ENCODE results near the gene KCNG2. TPM values are rescaled to one million over a fixed set of nuclear protein-coding genes. Genes with fewer than 3 reads are reported as not detected.
"Not testable (repeated sequence)": the region's sequence is repeated elsewhere in the genome, so short reads cannot be mapped to it uniquely, and the experiment has no call there.

The KCNG2 gene
- total RNA-seq, 1 experiment from 2014 or later = 8.6 TPM

DNA sequence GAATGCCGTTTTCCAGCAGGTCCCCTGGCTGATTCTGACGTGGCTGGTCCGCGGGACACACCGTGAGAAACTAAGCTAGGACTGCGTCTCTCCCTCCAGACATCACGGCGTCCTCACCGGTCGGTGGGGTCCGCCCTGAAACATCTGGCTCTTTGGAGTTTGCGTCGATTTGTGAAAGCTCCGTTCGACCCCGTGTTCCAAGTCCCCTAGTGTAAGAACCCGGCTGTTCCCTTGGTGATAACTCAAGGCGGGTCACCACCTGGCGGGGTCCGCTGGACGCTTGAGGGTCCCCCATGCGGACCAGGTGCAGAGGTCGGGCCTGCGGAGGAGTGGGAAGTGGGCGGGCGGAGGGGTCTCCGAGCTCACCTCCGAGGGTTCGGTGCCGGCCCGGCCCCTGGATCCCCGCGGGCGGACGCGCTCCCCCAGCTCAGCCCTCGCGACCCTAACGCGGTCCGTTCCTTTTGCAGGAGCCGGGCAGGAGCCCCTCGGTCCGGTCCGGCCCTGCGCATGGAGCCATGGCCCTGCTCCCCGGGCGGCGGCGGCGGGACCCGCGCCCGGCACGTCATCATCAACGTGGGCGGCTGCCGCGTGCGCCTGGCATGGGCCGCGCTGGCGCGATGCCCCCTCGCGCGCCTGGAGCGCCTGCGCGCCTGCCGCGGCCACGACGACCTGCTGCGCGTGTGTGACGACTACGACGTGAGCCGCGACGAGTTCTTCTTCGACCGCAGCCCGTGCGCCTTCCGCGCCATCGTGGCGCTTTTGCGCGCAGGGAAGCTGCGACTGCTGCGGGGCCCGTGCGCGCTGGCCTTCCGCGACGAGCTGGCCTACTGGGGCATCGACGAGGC, 65.6 kb downstream of the KCNG2 start:
- in situ Hi-C loops (cut with HindIII; ENCODE audit: low sequenced_read_pairs) = no loop called here
- no peak for DNase-seq (ENCODE audit: low spot score)

DNA sequence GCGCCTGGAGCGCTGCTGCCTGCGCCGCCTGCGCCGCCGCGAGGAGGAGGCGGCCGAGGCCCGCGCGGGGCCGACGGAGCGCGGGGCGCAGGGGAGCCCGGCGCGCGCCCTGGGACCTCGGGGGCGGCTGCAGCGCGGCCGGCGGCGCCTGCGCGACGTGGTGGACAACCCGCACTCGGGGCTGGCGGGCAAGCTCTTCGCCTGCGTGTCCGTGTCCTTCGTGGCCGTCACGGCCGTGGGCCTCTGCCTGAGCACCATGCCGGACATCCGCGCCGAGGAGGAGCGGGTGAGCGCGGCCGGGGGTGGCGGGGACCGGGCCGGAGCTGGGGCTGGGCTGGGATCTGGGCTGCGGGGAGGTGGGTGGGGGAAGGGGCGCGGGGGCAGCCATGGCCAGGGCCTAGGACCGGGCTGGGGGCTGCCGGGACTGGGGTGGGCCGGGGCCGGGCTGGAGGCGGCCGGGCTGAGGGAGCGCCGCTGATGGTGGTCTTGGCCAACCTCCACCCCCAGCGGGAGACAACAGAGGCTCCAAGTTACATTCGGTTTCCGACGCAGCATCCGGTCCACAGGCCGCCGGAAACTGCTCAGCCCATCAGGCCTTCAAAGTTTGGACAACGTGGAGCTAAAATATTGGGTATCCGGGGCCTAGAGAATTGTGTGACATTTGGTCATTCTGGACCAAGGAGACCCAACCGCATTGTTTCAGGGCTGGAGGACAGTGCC, 66.4 kb downstream of the KCNG2 start:
- no peak for DNase-seq (ENCODE audit: low spot score)
- in situ Hi-C loops (cut with HindIII; ENCODE audit: low sequenced_read_pairs) = no loop called here

DNA sequence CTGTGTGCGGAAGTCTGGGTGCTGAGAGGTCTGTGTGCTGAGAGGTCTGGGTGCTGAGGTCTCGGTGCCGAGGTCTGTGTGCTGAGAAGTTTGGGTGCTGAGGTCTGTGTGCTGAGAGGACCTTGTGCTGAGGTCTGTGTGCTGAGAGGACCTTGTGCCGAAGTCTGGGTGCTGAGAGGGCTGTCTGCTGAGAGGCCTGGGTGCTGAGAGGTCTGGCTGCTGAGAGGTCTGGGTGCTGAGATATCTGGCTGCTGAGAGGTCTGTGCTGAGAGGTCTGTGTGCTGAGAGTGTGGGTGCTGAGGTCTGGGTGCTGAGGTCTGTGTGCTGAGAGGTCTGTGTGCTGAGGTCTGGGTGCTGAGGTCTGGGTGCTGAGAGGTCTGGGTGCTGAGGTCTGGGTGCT, 67.2 kb downstream of the KCNG2 start:
- DNase-seq (ENCODE audit: low spot score); in situ Hi-C loops (cut with HindIII; ENCODE audit: low sequenced_read_pairs): not testable (repeated sequence)

DNA sequence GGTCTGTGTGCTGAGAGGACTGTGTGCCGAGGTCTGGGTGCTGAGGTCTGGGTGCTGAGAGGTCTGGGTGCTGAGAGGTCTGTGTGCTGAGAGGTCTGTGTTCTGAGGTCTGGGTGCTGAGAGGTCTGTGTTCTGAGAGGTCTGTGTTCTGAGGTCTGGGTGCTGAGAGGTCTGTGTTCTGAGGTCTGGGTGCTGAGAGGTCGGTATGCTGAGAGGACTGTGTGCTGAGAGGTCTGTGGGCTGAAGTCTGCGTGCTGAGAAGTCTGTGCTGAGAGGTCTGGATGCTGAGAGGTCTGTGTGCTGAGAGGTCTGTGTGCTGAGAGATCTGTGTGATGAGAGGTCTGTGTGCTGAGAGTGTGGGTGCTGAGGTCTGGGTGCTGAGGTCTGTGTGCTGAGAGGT, 68.2 kb downstream of the KCNG2 start:
- DNase-seq (ENCODE audit: low spot score); in situ Hi-C loops (cut with HindIII; ENCODE audit: low sequenced_read_pairs): not testable (repeated sequence)

DNA sequence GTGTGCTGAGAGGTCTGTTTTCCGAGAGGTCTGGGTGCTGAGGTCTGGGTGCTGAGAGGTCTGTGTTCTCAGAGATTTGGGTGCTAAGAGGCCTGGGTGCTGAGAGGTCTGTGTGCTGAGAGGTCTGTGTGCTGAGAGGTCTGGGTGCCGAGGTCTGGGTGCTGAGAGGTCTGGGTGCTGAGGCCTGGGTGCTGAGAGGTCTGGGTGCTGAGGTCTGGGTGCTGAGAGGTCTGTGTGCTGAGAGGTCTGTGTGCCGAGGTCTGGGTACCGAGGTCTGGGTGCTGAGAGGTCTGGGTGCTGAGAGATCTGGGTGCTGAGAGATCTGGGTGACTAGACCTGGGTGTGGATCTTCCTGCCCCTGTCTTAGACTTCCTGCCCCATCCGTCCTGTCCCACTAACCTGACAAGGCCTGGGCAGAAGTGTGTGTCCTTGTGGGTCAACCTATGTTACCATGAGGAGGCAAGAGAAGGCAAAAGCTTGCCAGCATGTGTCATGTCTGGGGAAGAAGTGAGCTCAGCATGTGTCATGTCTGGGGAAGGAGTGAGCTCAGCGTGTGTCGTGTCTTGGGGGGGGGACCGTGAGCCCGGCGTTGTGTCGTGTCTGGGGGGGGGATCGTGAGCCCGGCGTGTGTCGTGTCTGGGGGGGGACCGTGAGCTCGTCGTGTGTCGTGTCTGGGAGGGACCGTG, 69.3 kb downstream of the KCNG2 start:
- no peak for DNase-seq (ENCODE audit: low spot score)
- in situ Hi-C loops (cut with HindIII; ENCODE audit: low sequenced_read_pairs) = no loop called here

DNA sequence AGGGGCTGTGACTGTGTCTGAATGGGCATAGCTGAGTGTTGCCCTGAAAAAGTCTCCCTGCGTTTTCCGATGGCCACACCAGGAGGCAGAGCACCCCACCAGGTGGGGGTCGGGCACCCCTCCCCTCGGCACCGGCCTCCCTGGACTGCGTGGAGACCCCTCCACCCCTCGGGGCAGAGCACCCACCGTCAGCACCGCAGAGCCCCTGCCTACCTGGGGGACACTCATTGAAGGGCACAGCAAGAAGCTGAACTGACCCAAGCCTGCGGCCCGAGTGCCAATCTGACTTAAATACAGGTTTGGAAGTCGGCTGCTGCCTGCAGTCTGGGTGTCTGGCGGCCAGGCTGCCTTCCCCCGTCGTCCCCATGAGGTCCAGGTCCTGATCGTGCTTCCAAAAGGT, 69.9 kb downstream of the KCNG2 start:
- in situ Hi-C loops (cut with HindIII; ENCODE audit: low sequenced_read_pairs) = no loop called here
- no peak for DNase-seq (ENCODE audit: low spot score)

DNA sequence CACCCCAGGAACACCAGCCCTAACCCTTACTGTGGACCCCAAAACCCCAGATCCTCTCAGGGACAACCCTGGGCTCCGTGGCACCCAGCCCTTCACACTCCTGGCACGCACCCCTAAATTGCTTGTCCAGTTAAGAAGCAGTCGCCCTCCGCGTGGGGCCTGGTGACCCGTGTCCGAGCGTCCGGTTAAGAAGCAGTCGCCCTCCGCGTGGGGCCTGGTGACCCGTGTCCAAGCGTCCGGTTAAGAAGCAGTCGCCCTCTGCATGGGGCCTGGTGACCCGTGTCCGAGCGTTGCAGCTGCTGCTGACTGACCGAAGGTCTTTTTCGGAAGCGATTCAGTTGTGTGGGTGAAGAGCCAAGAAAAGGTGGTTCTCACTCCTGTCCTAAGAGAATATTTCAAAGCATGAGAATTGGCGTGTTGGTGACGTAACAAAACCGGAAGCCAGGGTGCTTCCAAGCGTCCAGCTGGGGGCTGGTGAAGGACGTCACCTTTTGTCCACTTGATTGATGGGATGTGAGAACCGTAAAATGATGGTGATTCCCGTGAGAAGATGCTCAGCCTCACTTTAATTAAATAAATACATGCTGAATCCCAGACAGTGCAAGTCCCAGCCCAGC, 70.5 kb downstream of the KCNG2 start:
- no peak for DNase-seq (ENCODE audit: low spot score)
- in situ Hi-C loops (cut with HindIII; ENCODE audit: low sequenced_read_pairs) = no loop called here

DNA sequence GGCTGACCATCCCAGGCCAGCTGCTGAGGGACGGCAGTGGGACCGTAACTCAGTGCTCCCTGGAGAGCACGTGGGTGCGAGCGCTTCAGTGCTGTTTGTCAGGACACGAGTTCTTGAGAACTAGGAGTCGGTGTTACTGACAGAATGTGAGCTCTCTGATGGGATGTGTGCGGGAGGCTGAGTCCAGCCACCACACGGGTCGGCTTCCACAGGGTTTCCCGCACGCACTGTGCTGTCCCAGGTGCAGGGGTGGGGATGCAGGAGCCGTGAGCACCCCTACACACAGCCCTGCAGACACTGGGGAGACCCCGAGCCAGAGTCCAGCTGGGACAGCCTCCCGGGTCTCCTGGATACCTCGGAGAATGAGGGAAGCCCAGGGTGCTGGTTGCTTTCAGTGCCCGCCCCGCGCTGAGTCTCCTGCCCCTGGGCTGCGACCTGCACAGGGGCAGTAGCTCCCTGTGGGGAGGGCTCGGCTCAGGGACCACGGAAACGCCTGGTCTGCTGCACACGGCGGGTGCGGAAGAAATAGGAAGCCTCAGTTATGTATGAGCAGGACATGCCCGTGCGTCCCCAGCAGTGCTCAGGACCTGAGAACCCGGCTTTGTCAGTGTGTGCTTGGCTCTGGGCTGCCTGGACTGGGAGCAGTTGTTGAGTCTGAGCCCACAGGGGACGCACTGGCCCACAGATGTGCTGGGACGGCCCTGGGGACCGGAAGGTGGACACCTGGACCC, 71.2 kb downstream of the KCNG2 start:
- no peak for DNase-seq (ENCODE audit: low spot score)
- in situ Hi-C loops (cut with HindIII; ENCODE audit: low sequenced_read_pairs) = no loop called here

DNA sequence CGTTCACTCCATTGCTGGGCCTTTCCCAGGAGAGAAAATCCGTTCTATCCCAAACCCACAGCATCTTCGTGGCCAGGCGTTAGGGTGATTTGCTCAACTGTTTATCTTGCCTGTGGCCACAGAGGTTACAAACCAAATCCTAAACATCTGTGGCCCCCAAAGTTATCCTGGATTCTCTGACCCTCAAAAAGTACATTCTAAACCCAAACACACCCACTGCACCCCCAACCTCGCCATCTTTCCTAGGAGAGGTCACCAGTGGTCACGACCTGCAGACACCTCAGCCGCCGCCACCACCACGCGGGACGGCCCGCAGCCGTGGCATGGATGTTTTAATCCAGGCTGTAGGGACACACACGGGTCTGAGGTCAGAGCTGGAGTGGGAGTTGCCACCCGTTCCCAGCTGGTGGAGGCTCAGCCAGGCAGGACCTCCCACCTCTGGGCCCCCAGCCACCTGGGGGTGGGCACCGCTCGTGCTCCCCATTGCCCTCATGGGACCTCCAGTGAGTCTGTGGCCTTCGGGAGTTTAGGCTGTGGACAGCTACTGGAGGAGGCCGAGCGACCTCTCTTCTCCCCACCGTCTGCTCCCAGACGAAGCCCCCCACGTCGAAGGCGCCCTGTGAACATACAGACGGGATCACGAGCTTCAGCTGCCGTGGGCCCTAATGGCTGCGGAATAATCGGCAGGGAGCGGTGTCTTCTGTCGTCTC, 72.0 kb downstream of the KCNG2 start:
- DNase-seq (ENCODE audit: low spot score) = no peak
- in situ Hi-C loops (cut with HindIII; ENCODE audit: low sequenced_read_pairs) = no loop called here

DNA sequence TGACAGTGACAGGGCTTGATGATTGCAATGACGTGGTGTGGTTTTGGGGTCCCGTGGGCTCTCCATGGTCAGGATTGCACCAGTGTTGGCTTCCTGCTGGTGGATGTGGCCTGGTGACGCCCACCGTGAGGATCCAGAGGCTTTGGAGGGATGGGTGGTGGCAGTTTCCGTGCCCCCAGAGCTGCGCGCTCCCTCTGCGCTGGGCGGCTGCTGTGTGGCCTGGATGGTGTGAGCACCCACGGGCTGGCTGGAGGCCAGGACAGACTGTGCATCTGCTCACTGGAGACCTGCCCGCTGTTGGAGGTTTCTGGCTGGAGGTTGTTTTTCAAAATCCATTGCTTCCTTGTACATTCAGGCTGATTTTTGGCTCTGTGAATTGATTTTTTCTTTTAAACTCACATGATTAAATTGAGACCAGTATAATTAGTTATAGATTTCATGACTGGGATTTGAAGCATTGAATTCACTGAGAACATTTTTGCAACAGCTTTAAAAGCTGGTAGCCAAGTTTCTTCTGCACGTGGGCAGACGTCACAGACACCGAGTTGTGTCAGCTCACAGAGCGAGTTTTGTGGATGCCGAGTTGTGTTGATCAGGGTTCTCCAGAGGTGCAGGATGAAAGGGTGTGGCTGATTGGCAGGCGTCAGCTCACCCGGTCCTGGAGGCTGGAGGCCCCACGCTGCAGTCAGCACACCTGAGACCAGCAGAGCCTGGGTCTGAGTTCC, 72.7 kb downstream of the KCNG2 start:
- in situ Hi-C loops (cut with HindIII; ENCODE audit: low sequenced_read_pairs) = no loop called here
- DNase-seq (ENCODE audit: low spot score) = no peak

DNA sequence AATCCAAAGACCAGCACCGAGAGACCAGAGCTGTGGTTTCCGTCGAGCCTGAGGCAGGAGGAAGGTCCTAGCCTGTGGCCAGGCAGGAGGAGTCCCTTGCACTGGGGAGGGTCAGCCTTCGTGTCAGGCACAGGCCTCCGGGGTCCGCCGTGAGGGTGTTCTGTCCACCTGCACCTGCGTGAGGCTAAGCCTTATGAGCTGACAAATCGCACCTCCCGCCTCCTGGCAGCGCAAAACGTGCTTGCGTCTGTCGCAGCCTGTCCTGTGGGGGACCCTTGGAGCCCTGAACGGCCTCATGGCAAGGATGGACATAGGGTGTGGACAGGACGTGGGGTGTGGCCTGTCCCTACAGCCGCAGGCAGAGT, 73.3 kb downstream of the KCNG2 start:
- in situ Hi-C loops (cut with HindIII; ENCODE audit: low sequenced_read_pairs) = no loop called here
- no peak for DNase-seq (ENCODE audit: low spot score)

DNA sequence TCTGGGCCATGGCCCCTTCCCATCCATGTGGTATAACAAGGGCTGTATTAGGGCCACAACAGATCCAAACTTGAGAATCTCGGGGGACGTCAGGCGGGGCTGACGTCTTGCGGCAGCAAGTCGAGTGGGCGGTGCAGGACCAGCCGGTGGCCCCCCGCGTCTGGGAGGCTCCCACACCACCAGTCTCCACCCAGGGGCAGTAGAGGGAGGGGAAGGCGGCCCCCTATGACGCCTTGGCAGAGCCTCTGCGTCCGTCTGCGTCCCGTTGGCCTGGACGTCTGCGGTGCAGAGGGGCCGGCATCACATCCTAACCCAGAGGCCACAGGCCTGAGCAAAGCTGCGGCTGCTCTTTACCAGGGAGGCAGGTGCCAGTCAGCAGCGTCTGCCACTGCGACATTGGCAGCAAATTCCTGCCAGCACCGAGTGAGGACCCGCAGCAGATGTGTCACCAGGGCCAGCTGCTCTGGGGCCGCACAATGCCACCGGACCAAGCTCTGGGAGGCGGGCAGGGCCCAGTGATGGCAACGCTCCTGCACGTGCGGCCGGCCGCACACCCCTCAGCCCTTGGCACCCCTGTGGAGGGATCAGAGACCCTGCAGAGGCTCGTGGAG, 73.8 kb downstream of the KCNG2 start:
- no peak for DNase-seq (ENCODE audit: low spot score)
- in situ Hi-C loops (cut with HindIII; ENCODE audit: low sequenced_read_pairs) = no loop called here

DNA sequence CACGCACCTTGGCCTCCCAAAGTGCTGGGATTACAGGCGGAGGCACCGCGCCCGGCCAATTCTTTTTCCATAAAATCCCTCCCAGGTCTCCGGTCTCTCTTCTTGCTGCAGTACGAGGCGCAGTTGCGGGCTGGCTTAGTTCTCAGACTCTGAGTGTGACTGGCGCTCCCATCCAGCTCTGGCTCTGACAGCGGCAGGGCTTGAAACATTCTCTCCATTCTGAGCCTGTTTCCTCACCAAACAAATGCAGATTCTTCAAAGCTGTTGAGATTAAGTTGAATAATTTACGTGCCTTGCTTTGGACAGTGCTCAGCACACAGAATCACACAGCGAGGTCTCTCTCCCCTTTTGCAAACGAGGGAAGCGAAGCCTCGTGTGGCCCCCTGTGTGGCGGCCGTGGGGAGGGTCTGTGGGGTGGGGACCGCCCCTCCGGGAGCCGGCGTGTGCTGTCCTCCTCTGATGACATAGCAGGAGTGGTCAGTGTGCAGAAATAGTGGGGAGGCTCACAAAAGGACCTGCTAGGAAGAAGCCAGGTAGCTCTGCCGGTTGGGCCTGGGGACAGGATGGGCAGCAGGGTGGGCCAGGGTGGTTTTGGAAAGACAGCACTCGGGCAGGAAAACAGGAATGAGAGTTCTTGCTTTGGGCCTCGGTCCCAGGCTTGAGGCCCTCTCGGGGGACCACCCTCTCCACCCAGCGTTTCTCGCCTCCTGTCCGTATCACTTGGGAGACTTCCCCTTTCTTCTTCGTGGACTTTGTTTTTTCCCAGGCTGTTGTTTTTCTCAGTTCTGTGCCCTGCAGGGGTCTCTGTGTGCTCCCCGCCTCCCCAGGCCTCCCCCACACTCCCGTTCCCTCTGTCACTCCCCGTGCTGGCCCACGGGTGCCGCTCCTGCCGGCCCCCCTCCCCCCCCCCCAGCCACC, 75.0 kb downstream of the KCNG2 start:
- in situ Hi-C loops (cut with HindIII; ENCODE audit: low sequenced_read_pairs) = no loop called here
- DNase-seq (ENCODE audit: low spot score) = no peak

DNA sequence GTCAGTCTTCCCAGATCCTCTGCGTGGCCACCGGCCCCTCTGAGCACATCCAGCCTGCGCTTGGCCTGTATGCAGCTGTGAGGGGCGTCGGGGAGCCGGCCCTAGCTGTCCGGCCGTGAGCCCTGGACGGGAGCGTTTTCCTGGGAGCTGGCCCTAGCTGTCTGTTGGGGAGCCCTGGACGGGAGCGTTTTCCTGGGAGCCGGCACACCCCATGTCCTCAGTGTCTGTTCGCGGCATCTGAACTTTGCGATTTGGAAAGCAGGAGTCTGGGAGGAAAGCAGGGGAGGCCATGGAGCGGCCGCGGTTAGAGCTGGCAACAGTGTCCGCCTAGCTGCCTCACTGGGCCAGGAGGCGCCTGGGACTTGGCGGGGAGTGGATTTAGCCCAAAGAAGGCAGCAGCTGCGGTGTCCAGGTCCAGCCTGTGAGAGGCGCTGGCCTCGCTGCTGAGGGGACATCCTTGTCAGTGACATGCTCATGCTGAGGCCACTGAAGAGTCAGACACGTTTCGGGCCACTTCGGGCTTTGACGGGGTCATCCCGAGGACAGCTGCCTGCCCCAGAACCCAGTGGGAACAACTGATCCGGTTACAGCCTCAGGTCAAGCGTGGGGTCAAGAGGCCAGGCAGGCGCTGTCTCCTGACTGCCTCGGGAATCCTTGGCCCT, 75.8 kb downstream of the KCNG2 start:
- no peak for DNase-seq (ENCODE audit: low spot score)
- in situ Hi-C loops (cut with HindIII; ENCODE audit: low sequenced_read_pairs) = no loop called here

DNA sequence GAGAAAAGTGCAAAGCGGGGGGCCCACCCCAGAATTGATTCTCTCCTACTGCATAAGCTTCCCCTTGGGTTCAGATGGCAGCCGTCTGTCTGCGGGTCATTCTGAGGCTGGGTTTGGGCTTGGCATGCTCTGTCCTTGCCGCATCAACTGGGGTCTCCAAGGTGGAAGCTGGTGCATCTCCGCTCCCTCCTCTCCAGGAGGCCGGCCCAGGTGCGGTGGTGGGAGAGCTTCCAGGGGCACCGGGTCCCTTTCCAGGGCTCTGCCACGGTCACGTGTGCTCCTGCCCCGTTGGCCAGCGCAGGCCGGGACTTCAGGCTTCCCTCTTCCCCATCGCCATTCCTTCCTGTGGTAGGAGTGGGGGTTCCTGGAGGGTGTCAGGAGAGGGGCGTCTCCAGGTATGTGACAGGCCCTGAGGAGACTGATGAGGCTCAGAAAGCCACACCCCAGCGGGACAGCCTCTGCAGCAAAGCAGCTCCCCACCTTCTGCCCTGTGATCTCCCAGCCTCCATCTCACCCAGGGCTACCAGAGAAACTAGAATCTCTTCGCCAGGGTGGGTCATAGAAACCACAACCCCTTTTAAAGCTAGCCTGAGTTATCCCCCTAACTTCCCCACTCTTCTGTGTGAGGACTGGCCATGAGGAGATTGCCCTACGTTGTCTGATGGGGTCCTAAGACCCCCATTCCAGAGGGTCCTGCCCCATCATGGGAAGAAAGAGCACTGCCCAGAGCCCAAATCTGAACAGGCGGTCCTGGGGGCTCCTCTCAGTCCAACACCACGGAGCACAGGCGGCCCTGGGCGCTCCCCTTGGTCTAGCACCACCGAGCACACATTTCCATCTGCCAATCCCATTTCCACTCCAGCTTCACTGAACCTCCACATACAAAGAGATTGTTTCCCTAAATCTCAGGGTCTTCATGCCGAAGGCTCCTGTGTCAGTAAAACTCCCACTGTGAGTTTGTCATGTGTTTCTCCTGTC, 77.1 kb downstream of the KCNG2 start:
- no peak for DNase-seq (ENCODE audit: low spot score)
- in situ Hi-C loops (cut with HindIII; ENCODE audit: low sequenced_read_pairs) = no loop called here
